ENCODE data around the gene TBC1D9.

TBC1D9 gene

GRCh38 chr4:140781596-140781995 is 25.4 kb upstream of the TBC1D9 start:
- Histone ChIP-seq H3K27ac (ENCODE audit: low read depth, low read length, poor library complexity, severe bottlenecking) (no peak overlapping the region), H2AFZ (ENCODE audit: low read length) (no peak overlapping the region), H4K20me1 (ENCODE audit: insufficient read depth, low read length) (no peaks in the 10 kb centered on the region), H3K9ac (ENCODE audit: low read length) (no peak overlapping the region), H3K36me3 (ENCODE audit: insufficient read depth, low read length) (no peaks in the 10 kb centered on the region), H3K9me3 (ENCODE audit: low read length) (no peaks in the 10 kb centered on the region), H3K4me1 (ENCODE audit: insufficient read depth, low read length, severe bottlenecking) (no peaks in the 10 kb centered on the region), H3F3A (ENCODE audit: insufficient read depth, low read length) (no peaks in the 10 kb centered on the region), H3K9me2 (ENCODE audit: low read depth, low read length) (no peaks in the 10 kb centered on the region), H3K79me2 (ENCODE audit: insufficient read depth, low read length) (no peaks in the 10 kb centered on the region), H3K27me3 (ENCODE audit: insufficient read depth, low read length) (no peaks in the 10 kb centered on the region), H3K4me2 (ENCODE audit: low read length) (no peak overlapping the region), H3K4me3 (ENCODE audit: low read depth, low read length, poor library complexity, severe bottlenecking) (no peak overlapping the region)
- TF ChIP-seq, protein P1, sequence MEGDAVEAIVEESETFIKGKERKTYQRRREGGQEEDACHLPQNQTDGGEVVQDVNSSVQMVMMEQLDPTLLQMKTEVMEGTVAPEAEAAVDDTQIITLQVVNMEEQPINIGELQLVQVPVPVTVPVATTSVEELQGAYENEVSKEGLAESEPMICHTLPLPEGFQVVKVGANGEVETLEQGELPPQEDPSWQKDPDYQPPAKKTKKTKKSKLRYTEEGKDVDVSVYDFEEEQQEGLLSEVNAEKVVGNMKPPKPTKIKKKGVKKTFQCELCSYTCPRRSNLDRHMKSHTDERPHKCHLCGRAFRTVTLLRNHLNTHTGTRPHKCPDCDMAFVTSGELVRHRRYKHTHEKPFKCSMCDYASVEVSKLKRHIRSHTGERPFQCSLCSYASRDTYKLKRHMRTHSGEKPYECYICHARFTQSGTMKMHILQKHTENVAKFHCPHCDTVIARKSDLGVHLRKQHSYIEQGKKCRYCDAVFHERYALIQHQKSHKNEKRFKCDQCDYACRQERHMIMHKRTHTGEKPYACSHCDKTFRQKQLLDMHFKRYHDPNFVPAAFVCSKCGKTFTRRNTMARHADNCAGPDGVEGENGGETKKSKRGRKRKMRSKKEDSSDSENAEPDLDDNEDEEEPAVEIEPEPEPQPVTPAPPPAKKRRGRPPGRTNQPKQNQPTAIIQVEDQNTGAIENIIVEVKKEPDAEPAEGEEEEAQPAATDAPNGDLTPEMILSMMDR (IDR thresholded peaks at IDR 0.05; ENCODE audit: low read length), result no peak
- no peak for TF ChIP-seq EZH2 (IDR thresholded peaks at IDR 0.05; ENCODE audit: borderline replicate concordance, low read length)

- Histone ChIP-seq H3K27ac (ENCODE audit: low read depth, low read length, poor library complexity, severe bottlenecking) (no peak overlapping the region), H4K20me1 (ENCODE audit: insufficient read depth, low read length) (no peaks in the 10 kb centered on the region), H3K9me3 (ENCODE audit: low read length) (no peaks in the 10 kb centered on the region), H3K4me1 (ENCODE audit: insufficient read depth, low read length, severe bottlenecking) (no peaks in the 10 kb centered on the region), H3K79me2 (ENCODE audit: insufficient read depth, low read length) (no peaks in the 10 kb centered on the region), H3K4me2 (ENCODE audit: low read length) (no peak overlapping the region), H3K9ac (ENCODE audit: low read length) (no peak overlapping the region), H3K36me3 (ENCODE audit: insufficient read depth, low read length) (no peaks in the 10 kb centered on the region), H3K27me3 (ENCODE audit: insufficient read depth, low read length) (no peaks in the 10 kb centered on the region), H2AFZ (ENCODE audit: low read length) (no peak overlapping the region), H3K9me2 (ENCODE audit: low read depth, low read length) (no peaks in the 10 kb centered on the region), H3F3A (ENCODE audit: insufficient read depth, low read length) (no peaks in the 10 kb centered on the region), H3K4me3 (ENCODE audit: low read depth, low read length, poor library complexity, severe bottlenecking) (no peak overlapping the region)
- TF ChIP-seq, protein P1 (IDR thresholded peaks at IDR 0.05; ENCODE audit: low read length), result no peak
- TF ChIP-seq EZH2 (IDR thresholded peaks at IDR 0.05; ENCODE audit: borderline replicate concordance, low read length), result no peak
Observed at GRCh38 chr4:140777894-140778293, 21.7 kb upstream of the TBC1D9 start.

- no peaks in the 10 kb centered on the region for H3K9me2 ChIP-seq (ENCODE audit: low read depth, low read length)
Observed at GRCh38 chr4:140777386-140777785, 21.2 kb upstream of the TBC1D9 start.

More at GRCh38 chr4:140777386-140777785, 21.2 kb upstream of the TBC1D9 start:
- Histone ChIP-seq H3K9ac (ENCODE audit: low read length) (no peak overlapping the region), H2AFZ (ENCODE audit: low read length) (no peak overlapping the region), H4K20me1 (ENCODE audit: insufficient read depth, low read length) (no peaks in the 10 kb centered on the region), H3K9me3 (ENCODE audit: low read length) (no peaks in the 10 kb centered on the region), H3K4me2 (ENCODE audit: low read length) (no peak overlapping the region), H3K4me3 (ENCODE audit: low read depth, low read length, poor library complexity, severe bottlenecking) (no peak overlapping the region), H3K36me3 (ENCODE audit: insufficient read depth, low read length) (no peaks in the 10 kb centered on the region), H3K27me3 (ENCODE audit: insufficient read depth, low read length) (no peaks in the 10 kb centered on the region), H3K4me1 (ENCODE audit: insufficient read depth, low read length, severe bottlenecking) (no peaks in the 10 kb centered on the region), H3K79me2 (ENCODE audit: insufficient read depth, low read length) (no peaks in the 10 kb centered on the region), H3K27ac (ENCODE audit: low read depth, low read length, poor library complexity, severe bottlenecking) (no peak overlapping the region), H3F3A (ENCODE audit: insufficient read depth, low read length) (no peaks in the 10 kb centered on the region)
- TF ChIP-seq, protein P1 (IDR thresholded peaks at IDR 0.05; ENCODE audit: low read length), result no peak
- TF ChIP-seq EZH2 (IDR thresholded peaks at IDR 0.05; ENCODE audit: borderline replicate concordance, low read length), result no peak
